ENCODE measurements around the gene KRTAP10-11. TPM values are rescaled to one million over a fixed set of nuclear protein-coding genes. Genes with fewer than 3 reads are reported as not detected.

Gene KRTAP10-11
- total and polyA plus RNA-seq, 4 donors, result not detected

DNA sequence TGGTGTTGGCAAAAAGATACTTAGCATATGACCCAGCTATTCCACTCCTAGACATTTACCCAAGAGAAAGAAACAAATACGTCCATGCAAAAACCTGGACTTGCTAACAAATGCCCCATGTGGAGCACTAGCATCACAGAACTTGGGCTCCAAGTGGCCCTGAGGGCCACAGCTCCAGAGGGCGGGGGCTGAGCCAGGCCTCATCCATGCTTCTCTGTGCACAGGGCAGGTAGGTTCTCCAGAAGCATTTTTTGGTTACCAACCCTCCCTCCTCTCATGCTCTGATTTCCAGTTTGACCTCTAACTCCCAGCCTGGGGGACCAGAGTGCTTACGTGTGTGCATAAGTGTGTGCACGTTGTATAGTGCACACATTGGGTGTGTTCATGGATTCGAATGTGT is 18.5 kb downstream of the KRTAP10-11 start:
- H3K4me1 ChIP-seq (ENCODE audit: control insufficient read depth in 4 of 4, insufficient read depth in 4 of 4, low read length in 3 of 4), result no peaks in the 10 kb centered on the region
- H3K36me3 ChIP-seq (ENCODE audit: control insufficient read depth in 4 of 4, insufficient read depth in 3 of 4, low read depth in 1 of 4, low read length in 3 of 4), result no peaks in the 10 kb centered on the region
- peaks cover 0 to 4% (median 0%) of the 10 kb centered on the region in 4 donors for H3K27me3 ChIP-seq (ENCODE audit: control insufficient read depth in 4 of 4, insufficient read depth in 4 of 4, low read length in 3 of 4)
- no peak overlapping the region for H3K4me3 ChIP-seq (ENCODE audit: low read depth in 1 of 3, low read length in 3 of 3)
- 77% methylated on average over 5 of the region's 5 CpGs for WGBS
- TF ChIP-seq, protein P1, sequence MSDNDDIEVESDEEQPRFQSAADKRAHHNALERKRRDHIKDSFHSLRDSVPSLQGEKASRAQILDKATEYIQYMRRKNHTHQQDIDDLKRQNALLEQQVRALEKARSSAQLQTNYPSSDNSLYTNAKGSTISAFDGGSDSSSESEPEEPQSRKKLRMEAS (IDR thresholded peaks at IDR 0.05), result no peak
- TF ChIP-seq HNF4A (conservative IDR thresholded peaks at IDR 0.05) (no peak), YY1 (IDR thresholded peaks at IDR 0.05) (no peak), RAD21 (IDR thresholded peaks at IDR 0.05) (no peak), HNF4G (IDR thresholded peaks at IDR 0.05) (no peak), EGR1 (IDR thresholded peaks at IDR 0.05; ENCODE audit: low read depth in 2 of 2) (no peak), SP1 (IDR thresholded peaks at IDR 0.05) (no peak), GABPA (IDR thresholded peaks at IDR 0.05 in 1 of 2, conservative IDR thresholded peaks at IDR 0.05 in 1 of 2) (no peak), JUND (IDR thresholded peaks at IDR 0.05) (no peak), TAF1 (conservative IDR thresholded peaks at IDR 0.05) (no peak), FOXA2 (IDR thresholded peaks at IDR 0.05) (no peak)
- TF ChIP-seq, protein P2, sequence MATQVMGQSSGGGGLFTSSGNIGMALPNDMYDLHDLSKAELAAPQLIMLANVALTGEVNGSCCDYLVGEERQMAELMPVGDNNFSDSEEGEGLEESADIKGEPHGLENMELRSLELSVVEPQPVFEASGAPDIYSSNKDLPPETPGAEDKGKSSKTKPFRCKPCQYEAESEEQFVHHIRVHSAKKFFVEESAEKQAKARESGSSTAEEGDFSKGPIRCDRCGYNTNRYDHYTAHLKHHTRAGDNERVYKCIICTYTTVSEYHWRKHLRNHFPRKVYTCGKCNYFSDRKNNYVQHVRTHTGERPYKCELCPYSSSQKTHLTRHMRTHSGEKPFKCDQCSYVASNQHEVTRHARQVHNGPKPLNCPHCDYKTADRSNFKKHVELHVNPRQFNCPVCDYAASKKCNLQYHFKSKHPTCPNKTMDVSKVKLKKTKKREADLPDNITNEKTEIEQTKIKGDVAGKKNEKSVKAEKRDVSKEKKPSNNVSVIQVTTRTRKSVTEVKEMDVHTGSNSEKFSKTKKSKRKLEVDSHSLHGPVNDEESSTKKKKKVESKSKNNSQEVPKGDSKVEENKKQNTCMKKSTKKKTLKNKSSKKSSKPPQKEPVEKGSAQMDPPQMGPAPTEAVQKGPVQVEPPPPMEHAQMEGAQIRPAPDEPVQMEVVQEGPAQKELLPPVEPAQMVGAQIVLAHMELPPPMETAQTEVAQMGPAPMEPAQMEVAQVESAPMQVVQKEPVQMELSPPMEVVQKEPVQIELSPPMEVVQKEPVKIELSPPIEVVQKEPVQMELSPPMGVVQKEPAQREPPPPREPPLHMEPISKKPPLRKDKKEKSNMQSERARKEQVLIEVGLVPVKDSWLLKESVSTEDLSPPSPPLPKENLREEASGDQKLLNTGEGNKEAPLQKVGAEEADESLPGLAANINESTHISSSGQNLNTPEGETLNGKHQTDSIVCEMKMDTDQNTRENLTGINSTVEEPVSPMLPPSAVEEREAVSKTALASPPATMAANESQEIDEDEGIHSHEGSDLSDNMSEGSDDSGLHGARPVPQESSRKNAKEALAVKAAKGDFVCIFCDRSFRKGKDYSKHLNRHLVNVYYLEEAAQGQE (IDR thresholded peaks at IDR 0.05), result no peak
- TF ChIP-seq, protein P3, sequence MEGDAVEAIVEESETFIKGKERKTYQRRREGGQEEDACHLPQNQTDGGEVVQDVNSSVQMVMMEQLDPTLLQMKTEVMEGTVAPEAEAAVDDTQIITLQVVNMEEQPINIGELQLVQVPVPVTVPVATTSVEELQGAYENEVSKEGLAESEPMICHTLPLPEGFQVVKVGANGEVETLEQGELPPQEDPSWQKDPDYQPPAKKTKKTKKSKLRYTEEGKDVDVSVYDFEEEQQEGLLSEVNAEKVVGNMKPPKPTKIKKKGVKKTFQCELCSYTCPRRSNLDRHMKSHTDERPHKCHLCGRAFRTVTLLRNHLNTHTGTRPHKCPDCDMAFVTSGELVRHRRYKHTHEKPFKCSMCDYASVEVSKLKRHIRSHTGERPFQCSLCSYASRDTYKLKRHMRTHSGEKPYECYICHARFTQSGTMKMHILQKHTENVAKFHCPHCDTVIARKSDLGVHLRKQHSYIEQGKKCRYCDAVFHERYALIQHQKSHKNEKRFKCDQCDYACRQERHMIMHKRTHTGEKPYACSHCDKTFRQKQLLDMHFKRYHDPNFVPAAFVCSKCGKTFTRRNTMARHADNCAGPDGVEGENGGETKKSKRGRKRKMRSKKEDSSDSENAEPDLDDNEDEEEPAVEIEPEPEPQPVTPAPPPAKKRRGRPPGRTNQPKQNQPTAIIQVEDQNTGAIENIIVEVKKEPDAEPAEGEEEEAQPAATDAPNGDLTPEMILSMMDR (IDR thresholded peaks at IDR 0.05; ENCODE audit: low read depth, low read length, missing input control), result no peak
- TF ChIP-seq, protein P4, sequence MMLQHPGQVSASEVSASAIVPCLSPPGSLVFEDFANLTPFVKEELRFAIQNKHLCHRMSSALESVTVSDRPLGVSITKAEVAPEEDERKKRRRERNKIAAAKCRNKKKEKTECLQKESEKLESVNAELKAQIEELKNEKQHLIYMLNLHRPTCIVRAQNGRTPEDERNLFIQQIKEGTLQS (IDR thresholded peaks at IDR 0.05), result no peak
- TF ChIP-seq, protein P5, sequence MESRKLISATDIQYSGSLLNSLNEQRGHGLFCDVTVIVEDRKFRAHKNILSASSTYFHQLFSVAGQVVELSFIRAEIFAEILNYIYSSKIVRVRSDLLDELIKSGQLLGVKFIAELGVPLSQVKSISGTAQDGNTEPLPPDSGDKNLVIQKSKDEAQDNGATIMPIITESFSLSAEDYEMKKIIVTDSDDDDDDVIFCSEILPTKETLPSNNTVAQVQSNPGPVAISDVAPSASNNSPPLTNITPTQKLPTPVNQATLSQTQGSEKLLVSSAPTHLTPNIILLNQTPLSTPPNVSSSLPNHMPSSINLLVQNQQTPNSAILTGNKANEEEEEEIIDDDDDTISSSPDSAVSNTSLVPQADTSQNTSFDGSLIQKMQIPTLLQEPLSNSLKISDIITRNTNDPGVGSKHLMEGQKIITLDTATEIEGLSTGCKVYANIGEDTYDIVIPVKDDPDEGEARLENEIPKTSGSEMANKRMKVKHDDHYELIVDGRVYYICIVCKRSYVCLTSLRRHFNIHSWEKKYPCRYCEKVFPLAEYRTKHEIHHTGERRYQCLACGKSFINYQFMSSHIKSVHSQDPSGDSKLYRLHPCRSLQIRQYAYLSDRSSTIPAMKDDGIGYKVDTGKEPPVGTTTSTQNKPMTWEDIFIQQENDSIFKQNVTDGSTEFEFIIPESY (IDR thresholded peaks at IDR 0.05), result no peak
- no peak for DNase-seq (ENCODE audit: low spot score)
- no peak overlapping the region for H3K27ac ChIP-seq (ENCODE audit: low read depth in 1 of 2, low read length in 2 of 2)
- H3K9me3 ChIP-seq (ENCODE audit: control insufficient read depth in 4 of 4, low read length in 3 of 4), result no peaks in the 10 kb centered on the region
- no peak overlapping the region for H3K9ac ChIP-seq (ENCODE audit: low read depth in 1 of 2, low read length in 2 of 2)

All from liver (tissue), 9 donors.